Right renal cortex interstitium (tissue), 3 donors: ENCODE data around the gene ARHGAP12. TPM values are rescaled to one million over a fixed set of nuclear protein-coding genes. Genes with fewer than 3 reads are reported as not detected.

ENCODE experiments used
- DNase-seq, 3 donors: peaks; one replicate each; pipeline ENCODE4 v3.0.0-alpha.2; 2013; ENCODE audit warnings: low read depth in 3 of 3, low spot score in 2 of 3
- polyA plus RNA-seq, 3 donors: library from polyadenylated mRNA; unstranded; fragments of 120-200 nt; gene quantifications; one replicate each; pipeline ENCODE4 v1.2.1, GENCODE V29; 2013; ENCODE audit not compliant: insufficient read length in 3 of 3

Gene ARHGAP12
- polyA plus RNA-seq, 3 donors: 33.9 to 36.8 (median 35.1) TPM

GRCh38 chr10:31830887-31831286, 97.7 kb downstream of the ARHGAP12 start:
- no peak for DNase-seq

- no peak for DNase-seq
Measured at GRCh38 chr10:31829776-31830175, 98.9 kb downstream of the ARHGAP12 start.

- no peak for DNase-seq
Measured at GRCh38 chr10:31823358-31823757, 105.3 kb downstream of the ARHGAP12 start.

GRCh38 chr10:31822616-31823318, 105.9 kb downstream of the ARHGAP12 start:
- no peak for DNase-seq

GRCh38 chr10:31822150-31822549, 106.5 kb downstream of the ARHGAP12 start:
- DNase-seq: no peak

- no peak for DNase-seq
Measured at GRCh38 chr10:31820778-31821369, 107.8 kb downstream of the ARHGAP12 start.

GRCh38 chr10:31820096-31820495, 108.5 kb downstream of the ARHGAP12 start:
- DNase-seq: no peak

GRCh38 chr10:31819391-31819820, 109.2 kb downstream of the ARHGAP12 start:
- no peak for DNase-seq

- DNase-seq: no peak
Measured at GRCh38 chr10:31816318-31816717, 112.3 kb downstream of the ARHGAP12 start.

GRCh38 chr10:31808258-31809218, 120.1 kb downstream of the ARHGAP12 start:
- DNase-seq: peak; percentile 47 to 61 (median 52)

- DNase-seq: no peak
Measured at GRCh38 chr10:31804352-31804810, 124.2 kb downstream of the ARHGAP12 start.

GRCh38 chr10:31803606-31804351, 124.9 kb downstream of the ARHGAP12 start:
- DNase-seq: no peak

- DNase-seq: no peak
Measured at GRCh38 chr10:31799181-31799580, 129.4 kb downstream of the ARHGAP12 start.

- no peak for DNase-seq
Measured at GRCh38 chr10:31792745-31793144, 135.9 kb downstream of the ARHGAP12 start.

- no peak for DNase-seq
Measured at GRCh38 chr10:31789555-31789954, 139.1 kb downstream of the ARHGAP12 start.

- DNase-seq: no peak
Measured at GRCh38 chr10:31782701-31783100, 145.9 kb downstream of the ARHGAP12 start.

GRCh38 chr10:31780717-31781116, 147.9 kb downstream of the ARHGAP12 start:
- DNase-seq: no peak

GRCh38 chr10:31778627-31779026, 150.0 kb downstream of the ARHGAP12 start:
- no peak for DNase-seq

GRCh38 chr10:31776159-31776558, 152.5 kb downstream of the ARHGAP12 start:
- DNase-seq: no peak

- DNase-seq: no peak
Measured at GRCh38 chr10:31774928-31775650, 153.5 kb downstream of the ARHGAP12 start.
